K562 (cell line): ENCODE data around the gene SH3YL1. TPM values are rescaled to one million over a fixed set of nuclear protein-coding genes. Genes with fewer than 3 reads are reported as not detected.

ENCODE experiments used
- ATAC-seq: fragments of 200-7000 bp; cut with Tn5 transposase; 3 replicates; pipeline ENCODE4 v1.9.1; 2020; ENCODE audit warnings: moderate library complexity
- BruUV-seq: library from RNA; stranded (reverse); fragments of 400-500 nt; replicated peaks from 2 replicates; lab custom pipeline; 2021; lab: Mats Ljungman, UMichigan
- CTCF ChIA-PET: fragments of 300-600 bp; formaldehyde crosslinking; extraction: SDS; loops from one replicate; lab custom pipeline; 2021; ENCODE audit warnings: low intra/inter-chr PET ratio; lab: Yijun Ruan, JAX
- POLR2A ChIA-PET: fragments of 300-600, 350-650 bp; sonication (Branson Sonifier 250); formaldehyde crosslinking; extraction: SDS; loops from one replicate; lab custom pipeline; 2021; ENCODE audit warnings: antibody characterized with exemption, inconsistent platforms; lab: Yijun Ruan, JAX
- DNase-seq, 4 experiments: peaks; one replicate each; pipeline versions ENCODE4 v3.0.0 to v3.0.0-alpha.2; 2011 to 2018; ENCODE audit warnings: low spot score in 3 of 4, mixed read lengths in 3 of 4; ENCODE audit errors: extremely low read depth in 1 of 4
- FAIRE-seq: peaks from 2 replicates; lab custom pipeline; 2011; peaks lifted over from hg19 to GRCh38; lab: Jason Lieb, UNC
- H2AFZ ChIP-seq: 2 replicates; pipeline ENCODE4 v1.6.0; 2011; ENCODE audit warnings: low read depth, low read length, control low read depth, inconsistent platforms
- H3K27ac ChIP-seq: fragments of 200-600 bp; 3 replicates; pipeline ENCODE4 v1.8.0; 2011; ENCODE audit warnings: low read depth, mild to moderate bottlenecking, control low read depth, inconsistent platforms, low read length, moderate library complexity, mixed read lengths; ENCODE audit errors: extremely low read depth
- H3K27me3 ChIP-seq, 2 experiments: fragments of 300-600 bp in 1 of 2; 2 replicates in 1 of 2; 3 replicates in 1 of 2; pipeline versions ENCODE4 v1.6.0 to v1.8.0; 2011; ENCODE audit warnings: inconsistent platforms in 2 of 2, low read length in 2 of 2, mild to moderate bottlenecking in 1 of 2, mixed read lengths in 1 of 2, moderate library complexity in 1 of 2; ENCODE audit not compliant: control insufficient read depth in 2 of 2, insufficient read depth in 2 of 2
- H3K36me3 ChIP-seq: fragments of 300-600 bp; 3 replicates; pipeline ENCODE4 v1.8.0; 2011; ENCODE audit warnings: mild to moderate bottlenecking, low read length, inconsistent platforms; ENCODE audit not compliant: control insufficient read depth, insufficient read depth
- H3K4me1 ChIP-seq, 2 experiments: fragments of 200-600 bp in 1 of 2; replicated peaks in 1 of 2; 2 replicates in 1 of 2; 3 replicates in 1 of 2; pipeline versions ENCODE4 v1.5.1 to v1.8.0; 2011; ENCODE audit warnings: inconsistent platforms in 2 of 2, low read length in 2 of 2, mild to moderate bottlenecking in 1 of 2, mixed read lengths in 1 of 2, moderate library complexity in 1 of 2; ENCODE audit not compliant: control insufficient read depth in 2 of 2, insufficient read depth in 2 of 2
- H3K4me2 ChIP-seq: 2 replicates; pipeline ENCODE4 v1.6.1; 2011; ENCODE audit warnings: low read length, control low read depth, inconsistent platforms, mixed read lengths; ENCODE audit not compliant: insufficient read depth
- H3K4me3 ChIP-seq: fragments of 200-600 bp; sonication (generic), shearing (Covaris generic); 2 replicates; pipeline ENCODE4 v1.5.1; 2016; ENCODE audit warnings: control low read depth, inconsistent platforms
- H3K79me2 ChIP-seq: fragments of 200-600 bp; 3 replicates; pipeline ENCODE4 v1.8.0; 2011; ENCODE audit warnings: low read length, inconsistent platforms; ENCODE audit not compliant: control insufficient read depth, insufficient read depth
- H3K9ac ChIP-seq, 2 experiments: 2 replicates each; pipeline versions ENCODE4 v1.6.0 to v1.6.1; 2011; ENCODE audit warnings: low read depth in 2 of 2, low read length in 2 of 2, control low read depth in 1 of 2, inconsistent platforms in 1 of 2, mild to moderate bottlenecking in 1 of 2, mixed read lengths in 1 of 2; ENCODE audit not compliant: insufficient read depth in 1 of 2
- H3K9me1 ChIP-seq: one replicate; pipeline ENCODE4 v1.6.0; 2011; ENCODE audit warnings: inconsistent platforms, mild to moderate bottlenecking, low read length, moderate library complexity; ENCODE audit not compliant: control insufficient read depth, insufficient read depth
- H3K9me3 ChIP-seq: replicated peaks from 2 replicates; pipeline ENCODE4 v1.5.1; 2011; ENCODE audit warnings: low read depth, low read length, inconsistent platforms; ENCODE audit not compliant: control insufficient read depth, insufficient read depth
- H4K20me1 ChIP-seq: replicated peaks from 2 replicates; pipeline ENCODE4 v1.6.1; 2011; ENCODE audit warnings: low read length, inconsistent platforms, mixed read lengths; ENCODE audit not compliant: control insufficient read depth, insufficient read depth
- CCNT2 ChIP-seq: IDR thresholded peaks from 2 replicates; pipeline ENCODE4 v1.6.1; 2011; ENCODE audit warnings: borderline replicate concordance, low read depth, mild to moderate bottlenecking, moderate library complexity, mixed read lengths, low read length; ENCODE audit not compliant: insufficient read length; ENCODE audit errors: extremely low read depth
- COPS2 ChIP-seq: fragments of 450-650 bp; conservative IDR thresholded peaks from 2 replicates; pipeline ENCODE4 v1.6.1; 2016; ENCODE audit warnings: mild to moderate bottlenecking, moderate library complexity
- CREB1 ChIP-seq, 2 experiments: sonication (generic) in 1 of 2; formaldehyde crosslinking in 1 of 2; IDR thresholded peaks; 2 replicates each; pipeline versions ENCODE4 v1.6.1 to v1.8.0; 2012 to 2022; ENCODE audit warnings: inconsistent platforms in 1 of 2, mild to moderate bottlenecking in 1 of 2, missing genetic modification reagents in 1 of 2, moderate library complexity in 1 of 2
- HIVEP1 ChIP-seq: fragments of 250-450 bp; sonication (Bioruptor Pico); IDR thresholded peaks from 2 replicates; pipeline ENCODE4 v1.4.0; 2020; ENCODE audit warnings: mild to moderate bottlenecking
- MCM7 ChIP-seq, 2 experiments: fragments of 450-650 bp; IDR thresholded peaks; 2 replicates each; pipeline ENCODE4 v1.6.1; 2016 to 2018
- RHOXF2B ChIP-seq: fragments of 250-450 bp; sonication (Bioruptor Pico); conservative IDR thresholded peaks from 2 replicates; pipeline ENCODE4 v1.5.1; 2021
- SETDB1 ChIP-seq: IDR thresholded peaks from one replicate; pipeline ENCODE4 v1.6.1; 2012; ENCODE audit warnings: low read length, control low read depth, inconsistent platforms
- ZBTB17 ChIP-seq: fragments of 450-650 bp; formaldehyde crosslinking; IDR thresholded peaks from 2 replicates; pipeline ENCODE4 v1.4.0; 2020; ENCODE audit warnings: mild to moderate bottlenecking
- WGBS: fragments of 100-300 bp; shearing (Covaris generic); methylation state at CpG from one replicate; pipeline ENCODE4 v1.1.6; 2016; ENCODE audit warnings: low coverage, mixed read lengths; ENCODE audit not compliant: insufficient coverage; ENCODE audit errors: missing lambda C conversion rate; 5-methylcytosine and 5-hydroxymethylcytosine counted together
- in situ Hi-C: fragments of 300-500 bp; cut with MboI; formaldehyde crosslinking; loops from 4 replicates; pipeline ENCODE4 v1.15.0; 2018; ENCODE audit warnings: inconsistent platforms, mixed read lengths
- intact Hi-C: fragments of 100-400 bp; cut with micrococcal nuclease; formaldehyde crosslinking; loops from 2 replicates; pipeline ENCODE4 v1.14.2; 2022
- polyA plus RNA-seq, 8 experiments: library from polyadenylated mRNA; depleted of rRNA in 4 of 8; stranded (reverse) in 5 of 8; unstranded in 3 of 8; fragments of >200 nt; fragmentation: Nextera tagmentation in 2 of 8; fragmentation: Illumina TruSeq in 1 of 8; extraction: Ambion mirVana in 2 of 8; extraction: Trizol in 1 of 8; gene quantifications; 2 replicates each; pipeline versions ENCODE4 v1.2.1 to v1.2.3, GENCODE V29; 2011 to 2014; ENCODE audit warnings: inconsistent platforms in 1 of 8, missing spikeins in 1 of 8
- total RNA-seq, 7 experiments: library from RNA; depleted of rRNA in 6 of 7; stranded (reverse); fragments of >200 nt in 6 of 7; fragmentation: Illumina TruSeq in 2 of 7; extraction: Trizol in 2 of 7; gene quantifications; 2 replicates each; pipeline versions ENCODE4 v1.2.1 to v1.2.3, GENCODE V29; 2011 to 2021; ENCODE audit warnings: low replicate concordance in 1 of 7
- TF ChIP-seq, protein P1 (sequence below), 3 experiments: fragments of 200-800 bp in 1 of 3; fragments of 250-450 bp in 1 of 3; fragments of 450-650 bp in 1 of 3; sonication (Bioruptor Pico) in 1 of 3; sonication (Bioruptor generic) in 1 of 3; formaldehyde crosslinking in 1 of 3; IDR thresholded peaks; 2 replicates each; pipeline versions ENCODE4 v1.6.1 to v1.8.0; 2016 to 2022; ENCODE audit warnings: mild to moderate bottlenecking in 2 of 3, missing genetic modification characterization in 2 of 3, missing compliant biosample characterization in 1 of 3, moderate library complexity in 1 of 3

Gene SH3YL1
- total and polyA plus RNA-seq, 9 of the 15 experiments (the other 6 are each of a cell fraction or from before 2014, with no cell fraction given), result 3.9 to 7.8 (median 5.3) TPM

GRCh38 chr2:288758-289361 lies 25.0 kb upstream of the SH3YL1 start (continued):
- no peak for TF ChIP-seq CREB1 (IDR thresholded peaks at IDR 0.05)
- TF ChIP-seq CREB1 (CRISPR knock-in tag; IDR thresholded peaks at IDR 0.05), result no peak
- no peak for TF ChIP-seq HIVEP1 (CRISPR knock-in tag)
- no peak for TF ChIP-seq CCNT2

DNA sequence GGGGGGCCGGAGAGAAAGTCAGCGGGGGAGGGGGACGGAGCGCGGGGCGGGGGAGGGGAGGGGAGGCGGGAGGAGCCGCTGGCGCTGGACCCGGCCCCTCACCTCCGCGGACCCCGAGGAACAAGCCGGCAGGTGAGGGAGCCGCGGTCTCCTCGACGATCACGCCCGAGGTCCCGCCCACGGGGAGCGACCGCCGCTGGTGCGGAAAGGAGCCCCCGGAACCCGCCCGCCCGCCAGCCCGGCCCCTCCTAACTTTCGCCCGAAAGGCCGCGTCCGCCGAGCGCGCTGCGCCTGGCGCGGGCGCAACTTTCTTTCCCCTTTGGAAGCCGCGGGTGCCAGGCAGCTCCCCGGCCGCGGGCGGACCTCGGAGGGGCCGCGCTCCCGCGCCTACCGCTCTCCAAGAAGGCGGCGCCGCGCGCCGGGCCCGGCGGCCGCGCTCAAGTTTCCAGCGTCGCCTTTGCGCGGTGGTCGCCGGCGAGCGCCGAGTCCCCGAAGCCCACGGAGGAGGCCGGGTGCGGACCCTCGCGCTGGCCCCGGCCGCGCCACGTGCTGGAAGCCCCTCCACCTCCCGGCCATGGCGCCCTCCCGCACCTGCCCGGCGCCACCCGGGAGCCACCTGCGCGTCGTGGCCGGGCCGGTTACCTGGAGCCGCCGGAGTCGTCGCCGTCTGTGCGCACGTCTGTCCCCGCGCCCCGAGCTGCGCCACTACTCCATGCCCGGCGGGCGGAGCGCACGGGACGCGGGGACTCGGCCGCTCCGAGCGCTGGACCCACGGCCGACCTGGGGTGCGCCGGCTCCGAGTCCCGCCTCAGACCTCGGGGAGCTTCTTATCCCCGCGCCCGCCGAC lies 24.3 kb upstream of the SH3YL1 start, which contains the start of gene ALKAL2:
TSS of gene ALKAL2 (minus strand) at position 181 of the 847 bp plus-strand sequence. CDS start 256 bp downstream, outside the sequence.
- WGBS, result 100% methylated on average over 5 of the region's 128 CpGs

More for the DNA sequence above, 24.3 kb upstream of the SH3YL1 start, which contains the start of gene ALKAL2:
- in situ Hi-C loops (no loop called here), intact Hi-C loops (no loop called here)
- ATAC-seq (no peak), DNase-seq (no peak), FAIRE-seq (no peak)
- Histone ChIP-seq H2AFZ (no peak within 1 kb of the TSS), H3K4me3 (no peak within 1 kb of the TSS), H3K9me1 (no peaks in the 10 kb centered on the region), H3K36me3 (no peaks in the 10 kb centered on the region), H3K4me1 (peaks cover 0 to 13% of the 10 kb centered on the region in 2 experiments; a peak in 3 of 5 replicates), H3K9me3 (no peaks in the 10 kb centered on the region), H3K4me2 (no peak within 1 kb of the TSS), H3K27me3 (no peaks in the 10 kb centered on the region), H4K20me1 (no peaks in the 10 kb centered on the region), H3K27ac (no peak within 1 kb of the TSS), H3K79me2 (no peaks in the 10 kb centered on the region), H3K9ac (no peak within 1 kb of the TSS)
- ChIA-PET POLR2A (no interaction called here), CTCF (interaction anchor here (2.9 kb wide), 1 partner anchor 116 kb away, joined by 34 read pairs; no protein-coding TSS in a partner anchor)
- BruUV-seq, result no TSS peak
- TF ChIP-seq RHOXF2B (CRISPR knock-in tag) (no peak), MCM7 (IDR thresholded peaks at IDR 0.05) (no peak), SETDB1 (no peak), ZBTB17 (CRISPR knock-in tag) (no peak), COPS2 (no peak)
- TF ChIP-seq, protein P1, sequence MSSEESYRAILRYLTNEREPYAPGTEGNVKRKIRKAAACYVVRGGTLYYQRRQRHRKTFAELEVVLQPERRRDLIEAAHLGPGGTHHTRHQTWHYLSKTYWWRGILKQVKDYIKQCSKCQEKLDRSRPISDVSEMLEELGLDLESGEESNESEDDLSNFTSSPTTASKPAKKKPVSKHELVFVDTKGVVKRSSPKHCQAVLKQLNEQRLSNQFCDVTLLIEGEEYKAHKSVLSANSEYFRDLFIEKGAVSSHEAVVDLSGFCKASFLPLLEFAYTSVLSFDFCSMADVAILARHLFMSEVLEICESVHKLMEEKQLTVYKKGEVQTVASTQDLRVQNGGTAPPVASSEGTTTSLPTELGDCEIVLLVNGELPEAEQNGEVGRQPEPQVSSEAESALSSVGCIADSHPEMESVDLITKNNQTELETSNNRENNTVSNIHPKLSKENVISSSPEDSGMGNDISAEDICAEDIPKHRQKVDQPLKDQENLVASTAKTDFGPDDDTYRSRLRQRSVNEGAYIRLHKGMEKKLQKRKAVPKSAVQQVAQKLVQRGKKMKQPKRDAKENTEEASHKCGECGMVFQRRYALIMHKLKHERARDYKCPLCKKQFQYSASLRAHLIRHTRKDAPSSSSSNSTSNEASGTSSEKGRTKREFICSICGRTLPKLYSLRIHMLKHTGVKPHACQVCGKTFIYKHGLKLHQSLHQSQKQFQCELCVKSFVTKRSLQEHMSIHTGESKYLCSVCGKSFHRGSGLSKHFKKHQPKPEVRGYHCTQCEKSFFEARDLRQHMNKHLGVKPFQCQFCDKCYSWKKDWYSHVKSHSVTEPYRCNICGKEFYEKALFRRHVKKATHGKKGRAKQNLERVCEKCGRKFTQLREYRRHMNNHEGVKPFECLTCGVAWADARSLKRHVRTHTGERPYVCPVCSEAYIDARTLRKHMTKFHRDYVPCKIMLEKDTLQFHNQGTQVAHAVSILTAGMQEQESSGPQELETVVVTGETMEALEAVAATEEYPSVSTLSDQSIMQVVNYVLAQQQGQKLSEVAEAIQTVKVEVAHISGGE (CRISPR knock-in tag; IDR thresholded peaks at IDR 0.05), result no peak
